Effector memory CD4-positive, alpha-beta T cell (primary cell): ENCODE measurements around the gene KRT73.

Experiments
- DNase-seq, 3 donors: peaks; one replicate each; pipeline ENCODE4 v3.0.0-alpha.2; 2020
- H3K27ac ChIP-seq: 2 replicates; pipeline ENCODE4 v1.7.0; 2013; ENCODE audit warnings: mild to moderate bottlenecking, low read length, moderate library complexity; ENCODE audit not compliant: insufficient read depth, poor library complexity, severe bottlenecking
- H3K27me3 ChIP-seq: replicated peaks from 2 replicates; pipeline ENCODE4 v1.7.0; 2013; ENCODE audit warnings: mild to moderate bottlenecking, low read length; ENCODE audit not compliant: insufficient read depth, control insufficient read depth, poor library complexity, severe bottlenecking
- H3K36me3 ChIP-seq: 2 replicates; pipeline ENCODE4 v1.7.0; 2013; ENCODE audit warnings: mild to moderate bottlenecking, low read length, moderate library complexity; ENCODE audit not compliant: control insufficient read depth, insufficient read depth
- H3K4me1 ChIP-seq: 2 replicates; pipeline ENCODE4 v1.7.0; 2013; ENCODE audit warnings: low read length, mild to moderate bottlenecking; ENCODE audit not compliant: control insufficient read depth, insufficient read depth, poor library complexity, severe bottlenecking
- H3K4me3 ChIP-seq: 2 replicates; pipeline ENCODE4 v1.7.0; 2013; ENCODE audit warnings: low read length, low read depth, mild to moderate bottlenecking; ENCODE audit not compliant: insufficient read depth, poor library complexity, severe bottlenecking
- H3K9me3 ChIP-seq: 2 replicates; pipeline ENCODE4 v1.7.0; 2013; ENCODE audit warnings: mild to moderate bottlenecking, low read length, moderate library complexity; ENCODE audit not compliant: control insufficient read depth

KRT73 gene

DNA sequence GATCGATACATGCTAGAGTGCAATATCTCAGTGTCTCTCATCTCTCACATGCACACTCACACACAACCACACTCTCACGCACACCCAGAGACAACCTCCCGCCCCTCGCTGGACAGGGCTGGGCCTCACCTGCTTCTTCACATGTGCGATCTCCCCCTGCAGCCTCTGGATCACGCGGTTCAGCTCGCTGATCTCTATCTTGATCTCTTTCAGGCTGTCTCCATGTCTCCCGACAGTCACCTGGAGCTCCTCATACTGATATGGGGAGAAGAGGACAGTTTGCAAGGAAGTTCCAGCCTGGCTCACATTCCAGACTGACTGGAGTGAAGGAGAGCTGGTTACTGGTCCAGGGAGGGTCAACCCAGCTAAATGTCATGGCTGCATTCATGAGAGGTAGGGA, 29.2 kb upstream of the KRT73 start:
- Histone ChIP-seq H3K4me1 (peaks cover 9% of the 10 kb centered on the region), H3K27me3 (no peaks in the 10 kb centered on the region), H3K27ac (no peak overlapping the region), H3K4me3 (no peak overlapping the region), H3K36me3 (no peaks in the 10 kb centered on the region), H3K9me3 (no peaks in the 10 kb centered on the region)
- no peak for DNase-seq

GRCh38 chr12:52646613-52647012, 28.3 kb upstream of the KRT73 start:
- no peaks in the 10 kb centered on the region for H3K36me3 ChIP-seq
- no peaks in the 10 kb centered on the region for H3K9me3 ChIP-seq
- no peaks in the 10 kb centered on the region for H3K27me3 ChIP-seq
- no peak overlapping the region for H3K4me3 ChIP-seq
- peaks cover 12% of the 10 kb centered on the region for H3K4me1 ChIP-seq
- no peak for DNase-seq
- peak overlapping the region; percentile 50 for H3K27ac ChIP-seq

DNA sequence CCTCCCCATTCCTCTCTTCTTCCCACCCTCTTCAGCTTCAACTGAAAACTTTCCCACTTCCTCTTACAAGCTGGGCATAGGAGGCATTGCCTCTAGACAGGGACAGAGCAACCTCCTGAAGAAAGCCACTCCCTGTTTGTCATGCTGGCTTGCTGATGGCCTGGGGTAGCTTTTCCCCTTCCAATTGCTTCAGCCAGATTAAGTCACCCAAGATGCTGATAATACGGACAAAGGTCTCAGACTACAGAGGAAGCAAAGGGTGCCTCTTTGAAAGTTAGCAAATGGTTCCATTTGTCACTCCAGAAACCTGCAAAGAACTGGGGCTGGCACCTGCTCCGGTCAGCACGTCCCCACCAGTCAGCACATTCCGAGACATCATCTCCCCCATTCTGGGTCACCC, 27.6 kb upstream of the KRT73 start:
- no peak for DNase-seq
- H3K4me1 ChIP-seq: peaks cover 12% of the 10 kb centered on the region
- H3K36me3 ChIP-seq: no peaks in the 10 kb centered on the region
- no peaks in the 10 kb centered on the region for H3K27me3 ChIP-seq
- no peaks in the 10 kb centered on the region for H3K9me3 ChIP-seq
- H3K27ac ChIP-seq: peak overlapping the region; percentile 50
- H3K4me3 ChIP-seq: no peak overlapping the region

DNA sequence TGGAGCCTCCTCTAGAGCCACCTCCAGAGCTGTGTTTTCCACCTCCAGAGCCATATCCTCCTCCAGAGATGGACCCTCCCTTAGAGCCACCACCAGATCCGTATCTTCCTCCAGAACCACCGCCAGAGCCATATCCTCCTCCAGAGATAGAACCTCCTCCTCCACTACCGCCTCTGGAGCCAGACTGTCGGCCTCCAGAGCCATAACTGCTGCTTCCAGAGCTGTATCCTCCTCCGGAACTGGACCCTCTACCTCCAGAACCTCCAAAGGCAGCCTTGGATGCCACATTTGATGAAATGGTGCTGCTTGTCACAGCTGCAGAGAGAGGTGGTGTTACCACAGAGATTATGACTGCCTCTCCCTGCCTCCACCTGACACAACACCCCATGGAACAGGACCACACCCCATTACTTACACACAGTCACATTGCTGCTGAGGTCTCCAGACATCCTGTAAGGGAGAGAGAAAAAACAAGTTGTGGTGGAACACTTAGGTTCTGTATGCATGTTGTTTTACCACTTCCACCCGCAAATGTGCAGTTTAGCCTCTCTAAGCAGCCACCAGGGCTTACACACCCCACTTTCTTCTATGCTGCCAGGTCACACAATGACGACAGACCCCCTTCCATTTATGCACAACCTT, 26.9 kb upstream of the KRT73 start:
- peak overlapping the region; percentile 50 for H3K27ac ChIP-seq
- H3K27me3 ChIP-seq: no peaks in the 10 kb centered on the region
- no peaks in the 10 kb centered on the region for H3K9me3 ChIP-seq
- DNase-seq: peak in 2 of 3 donors; percentile 9 to 20
- H3K4me1 ChIP-seq: peaks cover 12% of the 10 kb centered on the region
- no peaks in the 10 kb centered on the region for H3K36me3 ChIP-seq
- H3K4me3 ChIP-seq: no peak overlapping the region

- Histone ChIP-seq H3K4me1 (peaks cover 12% of the 10 kb centered on the region), H3K36me3 (no peaks in the 10 kb centered on the region), H3K9me3 (no peaks in the 10 kb centered on the region), H3K27me3 (no peaks in the 10 kb centered on the region), H3K4me3 (no peak overlapping the region), H3K27ac (no peak overlapping the region)
- DNase-seq: no peak
Observed at GRCh38 chr12:52644078-52644415, 25.7 kb upstream of the KRT73 start.

GRCh38 chr12:52643233-52644077, 25.1 kb upstream of the KRT73 start:
- H3K36me3 ChIP-seq: no peaks in the 10 kb centered on the region
- H3K27ac ChIP-seq: no peak overlapping the region
- H3K4me3 ChIP-seq: no peak overlapping the region
- no peaks in the 10 kb centered on the region for H3K9me3 ChIP-seq
- H3K27me3 ChIP-seq: no peaks in the 10 kb centered on the region
- H3K4me1 ChIP-seq: peaks cover 12% of the 10 kb centered on the region
- DNase-seq: no peak

GRCh38 chr12:52641468-52641867, 23.1 kb upstream of the KRT73 start:
- H3K4me1 ChIP-seq: peaks cover 12% of the 10 kb centered on the region
- H3K27me3 ChIP-seq: no peaks in the 10 kb centered on the region

DNA sequence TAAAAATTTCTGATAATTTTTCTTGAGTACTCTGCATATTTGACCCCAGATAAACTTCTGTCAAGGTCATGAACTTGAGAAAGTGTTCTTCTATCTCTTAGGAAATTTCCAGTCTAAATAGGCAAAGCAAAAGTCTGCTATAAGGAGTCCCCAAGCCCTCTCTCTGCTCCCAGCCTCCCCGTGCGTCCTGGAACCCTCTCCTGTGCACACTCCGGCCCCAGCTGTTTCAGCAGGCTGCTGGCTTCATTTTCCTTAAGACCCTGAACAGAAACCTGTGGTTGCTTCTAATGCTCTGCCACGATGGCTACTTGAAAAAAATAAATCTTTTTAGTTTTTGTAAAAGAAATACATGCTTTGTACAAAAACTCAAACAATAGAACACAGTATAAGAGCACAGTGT, 18.9 kb upstream of the KRT73 start:
- H3K27ac ChIP-seq: no peak overlapping the region
- DNase-seq: no peak
- no peaks in the 10 kb centered on the region for H3K36me3 ChIP-seq
- no peaks in the 10 kb centered on the region for H3K27me3 ChIP-seq
- H3K4me1 ChIP-seq: peaks cover 7% of the 10 kb centered on the region
- H3K4me3 ChIP-seq: no peak overlapping the region
- no peaks in the 10 kb centered on the region for H3K9me3 ChIP-seq

More at GRCh38 chr12:52641468-52641867, 23.1 kb upstream of the KRT73 start:
- no peak for DNase-seq
- no peak overlapping the region for H3K27ac ChIP-seq
- no peaks in the 10 kb centered on the region for H3K9me3 ChIP-seq
- no peaks in the 10 kb centered on the region for H3K36me3 ChIP-seq
- no peak overlapping the region for H3K4me3 ChIP-seq

- Histone ChIP-seq H3K4me3 (no peak overlapping the region), H3K36me3 (no peaks in the 10 kb centered on the region), H3K4me1 (peaks cover 4% of the 10 kb centered on the region), H3K27ac (no peak overlapping the region), H3K9me3 (no peaks in the 10 kb centered on the region), H3K27me3 (no peaks in the 10 kb centered on the region)
- no peak for DNase-seq
Observed at GRCh38 chr12:52636592-52637258, 18.4 kb upstream of the KRT73 start.

- DNase-seq: no peak
- Histone ChIP-seq H3K9me3 (no peaks in the 10 kb centered on the region), H3K36me3 (no peaks in the 10 kb centered on the region), H3K27me3 (no peaks in the 10 kb centered on the region), H3K4me3 (no peak overlapping the region), H3K27ac (no peak overlapping the region), H3K4me1 (peaks cover 7% of the 10 kb centered on the region)
Observed at GRCh38 chr12:52636189-52636588, 17.8 kb upstream of the KRT73 start.
